SKM-1 (cell line): ENCODE measurements around the gene PRKAR1B.
"Not testable (repeated sequence)": the region's sequence is repeated elsewhere in the genome, so short reads cannot be mapped to it uniquely, and the experiment has no call there.

Experiments
- DNase-seq: peaks from one replicate; lab custom pipeline; 2025; ENCODE audit not compliant: unreplicated experiment; lab: John Stamatoyannopoulos, UW

Gene PRKAR1B

DNA sequence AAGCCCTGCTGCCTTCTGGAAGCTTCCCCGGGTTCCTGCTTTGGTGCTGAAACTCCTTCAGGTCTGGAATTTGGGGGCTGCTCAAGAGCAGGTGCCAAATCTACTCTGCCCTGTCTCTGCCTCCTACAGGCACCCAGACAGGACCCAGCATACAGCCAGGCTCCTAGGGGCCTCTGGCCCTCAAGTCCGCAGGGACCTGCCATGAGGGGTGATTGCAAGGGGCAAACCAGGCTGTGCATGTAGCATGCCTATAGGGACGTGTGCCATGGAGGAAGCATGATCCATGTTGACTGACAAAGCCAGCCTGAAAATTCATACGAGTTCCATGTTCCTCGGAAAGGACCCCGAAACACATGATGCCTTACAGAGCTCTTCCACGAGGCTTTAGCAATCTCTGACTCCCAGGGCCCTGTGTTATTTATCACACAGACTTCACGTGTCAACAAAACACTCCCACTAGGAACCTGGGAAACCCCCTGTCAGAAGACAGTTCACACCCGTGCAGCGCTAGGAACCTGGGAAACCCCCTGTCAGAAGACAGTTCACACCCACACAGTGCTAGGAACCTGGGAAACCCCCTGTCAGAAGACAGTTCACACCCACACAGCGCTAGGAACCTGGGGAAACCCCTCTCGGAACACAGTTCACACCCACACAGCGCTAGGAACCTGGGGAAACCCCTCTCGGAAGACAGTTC, 75.9 kb downstream of the PRKAR1B start:
- DNase-seq, result no peak

DNA sequence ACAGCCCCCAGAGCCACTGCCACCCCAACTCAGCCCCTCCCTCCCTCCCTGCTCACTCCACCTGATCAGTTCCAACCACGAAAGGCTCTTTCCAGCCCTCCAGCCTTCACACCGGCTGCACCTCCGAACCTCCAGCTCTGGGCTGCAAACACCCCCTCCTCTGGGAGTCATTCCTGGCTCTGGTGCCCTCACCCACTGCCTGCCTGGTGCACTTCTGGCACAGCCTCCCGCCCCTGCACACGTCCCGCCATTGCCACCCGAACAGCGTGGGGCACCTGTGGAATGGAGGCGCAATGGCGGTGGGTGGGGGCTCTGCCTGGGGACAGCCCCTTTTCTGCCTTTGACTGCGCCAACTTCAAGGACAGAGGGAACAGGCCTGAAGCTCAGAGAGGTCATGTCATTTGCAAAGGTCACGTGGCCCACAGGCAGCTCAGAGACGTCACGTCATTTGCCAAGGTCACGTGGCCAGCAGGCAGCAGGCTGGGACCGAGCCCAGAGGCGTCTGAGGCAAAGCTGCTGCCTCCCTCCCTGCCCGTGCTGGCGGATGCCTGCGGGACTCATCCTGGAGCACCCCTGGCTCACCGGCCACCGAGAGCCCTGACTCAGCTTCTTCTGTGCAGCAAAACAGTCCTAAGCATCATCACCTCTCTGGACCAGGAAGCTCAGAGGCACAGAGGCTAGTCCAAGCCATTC, 76.6 kb downstream of the PRKAR1B start:
- DNase-seq, result no peak

DNA sequence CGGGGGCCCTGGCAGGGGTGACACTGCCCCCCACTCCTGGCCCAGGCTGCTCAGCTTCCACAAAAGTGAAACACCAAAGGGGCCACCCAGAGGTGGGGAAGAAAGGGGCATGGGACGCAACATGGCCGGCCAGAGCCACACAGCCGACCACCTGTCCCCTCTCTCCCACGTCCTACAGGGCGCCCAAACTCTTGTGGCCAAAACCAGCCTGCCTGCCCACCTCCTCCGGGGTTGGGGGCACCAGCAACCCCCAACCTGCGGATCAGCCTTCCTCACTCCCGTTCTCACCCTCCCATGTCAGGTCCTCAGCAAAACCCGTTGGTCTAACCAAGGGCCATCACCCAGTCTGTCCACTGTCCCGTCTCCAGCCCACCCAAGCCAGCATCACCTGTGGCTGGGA, 80.1 kb downstream of the PRKAR1B start:
- DNase-seq, result no peak

DNA sequence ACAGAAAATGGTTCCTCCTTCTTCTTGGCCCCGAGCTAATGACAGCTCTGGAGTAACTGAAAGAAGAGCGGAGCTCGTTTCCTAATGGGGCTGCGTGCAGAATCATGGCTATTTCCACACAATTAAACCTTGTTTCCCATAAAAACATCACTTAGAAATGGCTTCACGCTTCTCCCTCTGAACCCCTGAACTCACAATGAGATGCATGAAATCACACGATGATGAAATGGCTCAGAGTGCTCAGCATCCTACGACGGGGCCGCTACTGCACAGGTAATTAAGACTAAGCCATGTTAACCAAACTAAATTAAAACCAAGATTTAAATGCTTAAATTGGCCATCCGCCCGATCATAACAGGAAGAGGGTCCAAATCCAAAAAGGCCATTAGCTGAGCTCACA, 80.6 kb downstream of the PRKAR1B start:
- DNase-seq, result no peak

DNA sequence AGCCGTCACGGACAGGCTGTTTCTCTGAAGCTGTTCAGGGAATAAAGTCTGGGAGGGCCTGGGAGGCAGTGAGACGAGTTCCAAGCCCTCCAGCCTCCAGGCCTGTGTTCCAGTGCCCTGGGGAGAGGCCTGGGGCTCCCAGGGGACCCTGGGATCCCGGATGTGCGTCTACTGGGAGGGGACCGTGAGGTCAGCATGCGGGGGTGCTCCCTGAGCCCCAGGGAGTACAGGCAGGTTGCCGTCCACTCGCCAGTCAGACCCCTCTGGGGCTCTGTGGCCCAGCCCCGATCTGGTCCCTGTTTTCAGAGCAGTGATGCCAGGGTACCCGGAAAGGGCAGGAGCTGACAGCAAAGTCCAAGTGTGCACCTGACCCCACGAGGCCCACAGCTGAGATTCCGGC, 81.5 kb downstream of the PRKAR1B start:
- no peak for DNase-seq

DNA sequence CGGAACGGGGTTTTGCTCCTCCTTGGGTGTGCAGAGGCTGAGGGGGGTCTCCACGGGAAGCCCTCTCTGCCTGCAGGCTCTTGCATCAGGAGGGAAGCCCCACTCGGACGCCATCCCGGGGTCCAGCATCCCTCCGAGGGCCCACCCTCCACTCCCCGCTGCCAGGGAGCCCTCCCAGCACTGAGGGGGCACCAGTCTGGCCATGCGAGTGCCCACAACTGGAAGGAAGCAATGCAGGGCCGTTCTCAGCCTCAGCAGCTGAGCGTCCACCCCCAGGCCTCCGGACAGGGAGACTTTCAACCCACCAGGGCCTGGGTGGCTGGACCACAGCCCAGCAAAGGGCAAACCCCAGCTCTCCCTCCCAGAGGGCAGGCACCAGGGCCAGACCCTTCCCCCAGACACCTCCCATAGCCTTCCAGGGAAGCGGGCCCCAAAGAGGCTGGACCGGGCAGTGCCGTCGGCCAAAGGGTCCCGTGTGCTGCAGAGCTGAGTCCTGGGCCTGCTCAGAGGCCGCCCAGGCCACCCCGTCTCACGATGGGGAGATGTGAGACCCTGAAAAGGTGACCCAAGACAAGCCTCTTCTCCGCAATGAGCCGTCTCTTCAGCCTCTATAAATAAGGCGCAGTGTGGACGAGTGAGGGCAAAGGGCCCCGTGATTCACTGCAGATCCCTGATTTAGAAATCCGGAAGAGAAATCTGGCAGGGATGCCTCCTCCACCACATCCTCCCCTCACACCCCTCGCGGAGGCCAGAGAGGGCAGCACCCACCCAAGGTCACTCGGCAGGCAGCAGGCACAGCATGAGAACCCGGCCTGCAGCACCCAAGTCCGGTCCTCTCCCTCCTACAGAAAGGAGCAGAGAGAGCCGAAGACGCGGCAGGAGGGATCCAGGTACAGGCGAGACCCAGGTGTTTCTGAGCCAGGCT, 82.4 kb downstream of the PRKAR1B start:
- DNase-seq, result no peak

DNA sequence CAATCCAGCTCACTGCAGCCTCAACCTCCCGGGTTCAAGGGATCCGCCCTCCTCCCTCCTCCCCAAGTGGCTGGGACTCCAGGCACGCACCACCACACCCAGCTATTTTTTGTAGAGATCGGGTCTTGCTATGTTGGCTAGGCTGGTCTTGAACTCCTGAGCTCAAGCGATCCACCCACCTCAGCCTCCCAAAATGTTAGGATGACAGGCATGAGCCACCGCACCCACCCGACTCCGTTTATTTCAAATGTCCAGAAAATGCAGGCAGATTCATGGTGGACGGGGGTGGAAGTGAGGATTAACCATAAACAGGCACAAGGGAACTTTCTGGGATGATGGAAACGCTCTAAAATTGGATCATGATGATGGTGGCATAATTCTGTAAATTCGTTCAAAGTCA, 85.1 kb downstream of the PRKAR1B start:
- no peak for DNase-seq

DNA sequence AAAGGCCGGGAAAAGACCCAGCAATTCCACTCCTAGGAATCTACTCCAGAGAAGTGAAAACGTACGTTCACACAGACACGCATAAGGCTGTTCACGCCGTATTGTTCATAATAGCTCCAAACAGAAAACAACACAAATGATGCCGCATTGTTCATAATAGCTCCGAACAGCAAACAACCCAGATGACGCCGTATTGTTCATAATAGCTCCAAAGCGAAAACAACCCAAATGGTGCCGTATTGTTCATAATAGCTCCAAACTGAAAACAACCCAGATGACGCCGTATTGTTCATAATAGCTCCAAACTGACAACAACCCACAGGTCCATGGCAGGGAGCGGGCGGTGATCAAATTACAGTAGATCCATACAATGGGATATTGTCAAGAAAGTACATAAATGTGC, 85.8 kb downstream of the PRKAR1B start:
- DNase-seq, result no peak

DNA sequence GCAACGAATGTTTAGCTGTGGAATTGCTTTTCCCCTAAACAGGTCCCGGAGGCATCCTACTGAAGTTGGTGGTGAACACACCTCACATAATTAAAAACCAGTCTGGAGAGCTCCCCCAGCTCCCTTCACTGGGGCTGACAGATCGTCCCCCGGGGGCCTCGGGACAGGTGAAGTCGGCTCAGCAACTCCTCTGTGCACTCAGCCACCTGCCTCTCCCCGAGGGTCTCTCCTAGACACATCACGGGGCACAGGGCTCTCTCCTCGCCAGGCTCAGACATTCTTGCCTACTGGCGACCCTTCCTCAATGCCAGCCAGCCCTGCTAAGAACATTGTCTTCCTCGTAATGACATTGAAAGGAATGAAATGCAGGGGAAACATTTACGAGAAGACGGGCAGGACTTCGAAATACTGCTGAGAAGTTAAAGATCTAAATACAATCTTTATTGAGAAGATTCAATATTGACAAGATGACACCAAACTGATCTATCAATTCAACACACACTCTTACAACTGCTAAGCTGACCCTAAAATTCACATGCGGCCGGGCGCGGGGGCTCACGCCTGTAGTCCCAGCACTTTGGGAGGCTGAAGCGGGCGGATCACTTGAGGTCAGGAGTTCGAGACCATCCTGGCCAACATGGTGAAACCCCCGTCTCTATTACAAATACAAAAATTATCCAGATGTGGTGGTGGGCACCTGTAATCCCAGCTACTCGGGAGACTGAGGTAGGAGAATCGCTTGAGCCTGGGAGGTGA, 88.6 kb downstream of the PRKAR1B start:
- no peak for DNase-seq

DNA sequence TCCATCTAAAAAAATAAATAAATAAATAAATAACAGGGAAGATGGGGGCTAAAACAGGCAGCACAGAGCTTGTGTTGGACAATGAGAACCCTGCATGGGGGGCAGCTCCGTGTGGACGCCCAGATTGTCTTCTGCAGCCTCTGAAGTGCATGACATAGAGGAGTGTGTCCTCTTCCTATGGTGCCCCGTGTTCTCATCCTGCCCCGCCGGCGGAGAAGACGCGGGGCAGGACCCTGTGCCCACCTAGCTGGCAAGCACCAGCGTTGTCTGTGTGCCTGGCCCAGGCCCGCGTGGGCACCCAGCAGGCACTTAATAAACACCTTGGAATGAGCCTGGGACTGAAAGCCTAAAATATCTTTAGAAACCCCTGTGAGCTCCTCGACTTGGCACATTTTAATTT, 89.3 kb downstream of the PRKAR1B start:
- DNase-seq, result no peak

DNA sequence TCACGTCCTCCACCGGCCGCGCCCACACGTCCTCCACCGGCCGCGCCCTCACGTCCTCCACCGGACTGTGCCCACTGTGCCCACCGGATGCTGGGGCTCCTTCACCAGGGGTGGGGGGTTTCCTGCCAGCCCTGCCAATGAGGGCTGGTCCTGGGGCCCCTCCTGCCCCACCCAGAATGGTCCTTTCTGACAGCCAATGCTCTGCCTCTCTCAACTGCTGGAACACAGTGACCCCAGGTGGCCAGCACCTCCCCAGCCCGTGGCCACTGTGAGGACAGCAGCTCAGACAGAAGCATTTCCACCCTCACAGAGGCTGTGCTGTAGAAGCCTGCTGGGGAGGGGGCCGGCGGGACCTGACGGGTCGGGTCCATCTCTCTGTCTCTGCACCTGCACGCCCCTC, 90.7 kb downstream of the PRKAR1B start:
- DNase-seq, result no peak

DNA sequence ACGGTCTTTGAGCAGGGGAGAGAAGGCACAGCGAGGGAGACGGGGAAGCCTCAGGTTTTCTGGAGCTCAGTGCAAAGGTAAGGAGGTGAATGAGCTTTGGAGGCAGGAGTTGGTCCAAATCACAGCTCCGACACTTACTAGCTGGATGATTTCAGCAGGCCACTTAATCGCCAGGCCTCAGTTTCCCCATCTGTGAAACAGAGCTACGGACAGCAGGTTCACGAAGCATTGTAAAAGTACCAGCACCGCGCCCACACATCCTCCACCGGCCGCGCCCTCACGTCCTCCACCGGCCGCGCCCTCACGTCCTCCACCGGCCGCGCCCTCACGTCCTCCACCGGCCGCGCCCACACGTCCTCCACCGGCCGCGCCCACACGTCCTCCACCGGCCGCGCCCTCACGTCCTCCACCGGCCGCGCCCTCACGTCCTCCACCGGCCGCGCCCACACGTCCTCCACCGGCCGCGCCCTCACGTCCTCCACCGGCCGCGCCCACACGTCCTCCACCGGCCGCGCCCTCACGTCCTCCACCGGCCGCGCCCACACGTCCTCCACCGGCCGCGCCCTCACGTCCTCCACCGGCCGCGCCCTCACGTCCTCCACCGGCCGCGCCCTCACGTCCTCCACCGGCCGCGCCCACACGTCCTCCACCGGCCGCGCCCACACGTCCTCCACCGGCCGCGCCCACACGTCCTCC, 91.2 kb downstream of the PRKAR1B start:
- not testable (repeated sequence) for DNase-seq

DNA sequence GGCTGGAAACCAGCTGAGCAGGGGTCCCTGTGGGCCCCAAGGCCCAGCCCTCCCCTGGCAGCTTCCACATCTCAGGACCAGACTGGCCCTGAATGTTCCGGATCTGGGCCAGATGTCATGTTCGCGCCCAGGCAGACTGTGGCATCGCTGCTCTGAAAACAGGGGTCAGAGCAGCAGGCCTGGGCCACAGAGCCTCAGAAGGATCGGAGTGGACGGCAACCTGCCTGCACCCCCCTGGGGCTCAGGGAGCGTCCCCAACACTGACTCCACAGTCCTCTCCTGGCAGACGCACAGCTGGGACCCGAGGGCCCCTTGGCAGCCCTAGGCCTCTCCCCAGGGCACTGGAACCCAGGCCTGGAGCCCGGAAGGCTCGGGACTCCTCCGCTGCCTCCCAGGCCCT, 91.9 kb downstream of the PRKAR1B start:
- DNase-seq, result no peak

DNA sequence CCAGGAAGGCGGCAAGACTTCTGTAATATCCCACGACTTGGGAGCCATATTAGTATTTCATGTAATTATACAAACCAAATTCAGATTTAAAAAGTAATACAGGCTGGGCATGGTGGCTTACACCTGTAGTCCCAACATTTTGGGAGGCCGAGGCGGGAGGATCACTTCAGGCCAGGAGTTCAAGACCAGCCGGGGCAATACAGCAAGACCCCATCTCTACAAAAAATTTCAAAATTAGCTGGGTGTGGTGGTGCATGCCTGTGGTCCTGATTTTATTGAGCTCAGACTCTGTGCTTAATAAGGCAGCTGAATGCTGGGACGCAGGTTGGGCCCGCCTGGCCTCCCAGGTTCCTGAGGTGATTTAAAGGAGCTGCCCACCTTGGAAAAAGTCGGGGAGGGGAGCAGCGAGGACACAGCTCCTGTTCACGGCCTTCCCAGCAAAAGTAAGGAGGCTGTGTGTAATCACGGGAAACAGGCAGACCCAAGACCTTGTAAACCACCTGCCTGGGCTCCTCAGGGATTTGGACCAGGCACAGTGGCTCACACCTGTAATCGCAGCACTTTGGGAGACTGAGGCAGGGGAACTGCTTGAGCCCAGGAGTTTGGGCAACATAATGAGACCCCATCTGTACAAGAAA, 93.6 kb downstream of the PRKAR1B start:
- no peak for DNase-seq

DNA sequence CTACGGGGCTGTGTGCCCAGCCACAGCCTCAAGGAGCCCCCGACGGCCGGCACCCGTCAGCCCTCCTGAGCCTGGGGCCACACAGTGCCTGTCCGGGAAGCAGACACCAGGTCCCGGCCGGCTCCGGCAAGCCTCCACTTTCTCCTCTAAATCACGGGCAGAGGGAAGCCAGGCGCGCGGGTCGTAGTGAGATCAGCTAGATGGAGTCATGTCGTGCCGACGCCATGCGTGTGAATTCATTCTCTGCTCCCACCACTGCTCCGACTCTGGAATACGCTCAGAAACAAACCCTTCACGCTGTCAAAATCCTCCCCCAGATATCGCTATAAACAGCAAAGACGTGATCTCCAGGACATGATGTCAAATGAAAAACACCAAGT, 94.3 kb downstream of the PRKAR1B start:
- no peak for DNase-seq

DNA sequence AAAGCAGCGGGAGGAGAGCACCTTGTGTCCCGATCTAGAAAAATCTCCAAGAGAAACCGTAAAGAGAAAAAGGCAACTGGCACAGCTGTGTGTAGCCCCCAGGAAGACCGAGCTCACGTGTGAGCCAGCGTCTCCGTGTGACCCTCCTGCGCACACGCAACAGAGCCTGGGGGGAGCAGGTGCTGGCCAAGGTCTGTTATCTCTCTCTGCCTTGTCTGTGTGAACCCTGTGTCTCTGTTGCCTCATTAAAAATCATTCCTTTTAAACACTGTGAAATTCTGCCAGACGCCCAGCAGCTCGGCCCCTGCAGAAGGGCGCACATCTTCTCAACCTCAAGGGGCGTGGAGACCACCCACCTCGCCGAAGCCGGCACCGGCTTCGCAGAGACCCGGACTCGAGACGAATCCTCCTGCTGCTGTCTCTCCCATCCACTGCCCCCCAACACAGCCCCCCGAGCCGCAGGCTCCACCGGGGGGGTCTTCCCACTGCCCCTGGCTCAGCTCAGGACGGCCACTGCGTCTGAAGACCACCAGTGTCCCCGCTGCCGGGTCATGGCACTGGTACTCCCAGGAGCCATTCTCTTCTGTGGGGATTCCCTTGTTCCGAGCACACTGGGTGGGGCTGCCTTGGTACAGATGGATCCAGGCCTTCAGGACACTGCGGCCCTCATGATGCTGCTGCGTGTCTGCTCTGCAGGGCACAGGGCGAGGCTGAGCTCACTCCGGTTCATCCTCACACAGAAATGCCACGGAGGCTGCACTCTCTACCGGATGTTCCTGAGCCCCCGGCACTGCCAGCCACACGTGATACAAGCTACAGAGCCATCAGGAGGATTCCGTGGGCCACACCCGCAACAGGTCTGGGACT, 94.9 kb downstream of the PRKAR1B start:
- DNase-seq, result no peak

DNA sequence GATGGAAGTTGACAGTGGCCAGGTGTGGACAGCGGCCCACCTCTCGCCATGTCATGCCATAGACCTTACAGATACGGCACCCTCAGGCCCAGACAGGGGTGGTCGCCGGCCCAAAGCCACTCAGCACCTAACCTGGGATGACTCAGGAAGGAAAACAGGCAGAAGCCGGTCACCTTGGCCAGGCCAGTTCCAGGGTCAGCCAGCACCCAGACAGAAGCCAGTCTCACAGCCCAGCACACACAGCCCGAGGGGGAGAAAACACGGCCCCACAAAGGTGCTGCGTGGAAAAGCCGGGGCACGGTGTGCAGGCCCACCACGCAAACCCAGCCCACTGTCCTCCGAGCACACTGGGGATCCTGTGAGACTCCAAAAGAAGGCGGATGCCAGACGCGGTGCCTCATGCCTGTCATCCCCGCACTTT, 95.8 kb downstream of the PRKAR1B start:
- no peak for DNase-seq

DNA sequence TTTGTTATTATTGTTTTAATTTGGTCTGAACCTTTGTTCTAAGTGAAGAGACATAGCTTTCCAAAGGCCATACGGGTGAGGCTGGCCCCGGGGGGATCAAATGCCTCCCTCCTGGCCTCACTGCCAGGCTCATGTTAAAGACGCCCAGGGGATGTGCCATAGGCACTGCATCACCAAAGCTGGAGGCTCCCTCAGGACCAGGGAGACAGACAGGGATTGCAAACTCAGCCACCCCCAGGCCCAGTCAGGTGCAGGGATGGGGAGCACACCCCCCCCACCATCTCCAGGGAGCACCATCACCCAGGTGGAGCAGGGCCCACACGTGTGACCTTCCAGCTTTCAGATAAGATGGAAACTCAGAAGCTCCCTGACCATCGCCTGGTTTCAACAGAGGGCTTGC, 96.5 kb downstream of the PRKAR1B start:
- no peak for DNase-seq

DNA sequence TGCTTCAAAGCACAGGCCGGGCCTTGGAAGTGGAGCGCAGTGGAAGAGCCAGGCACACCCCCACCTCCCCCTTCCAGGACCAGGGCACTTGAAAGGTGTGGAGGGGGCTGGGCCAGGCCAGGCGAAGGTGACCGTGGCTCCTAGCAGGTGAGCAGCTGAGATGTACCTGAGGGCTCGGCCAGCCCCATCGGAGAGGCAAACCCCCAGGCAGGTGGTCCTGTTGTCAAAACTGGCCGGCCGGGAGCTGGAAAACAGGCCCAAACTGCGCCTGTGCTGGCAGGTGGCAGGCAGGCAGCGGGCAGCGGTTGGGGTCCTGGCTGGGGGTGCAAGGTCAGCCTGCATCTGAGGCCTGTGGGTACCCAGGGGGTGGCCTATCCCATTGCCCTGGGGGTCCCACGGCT, 97.0 kb downstream of the PRKAR1B start:
- DNase-seq, result no peak
